Measurements from ENCODE around the gene RELN.

The RELN gene

GRCh38 chr7:104024632-104025031 is 35.2 kb upstream of the RELN start:
- TF ChIP-seq ZFX (IDR thresholded peaks at IDR 0.05; ENCODE audit: borderline replicate concordance) = no peak
- TF ChIP-seq, protein P1, sequence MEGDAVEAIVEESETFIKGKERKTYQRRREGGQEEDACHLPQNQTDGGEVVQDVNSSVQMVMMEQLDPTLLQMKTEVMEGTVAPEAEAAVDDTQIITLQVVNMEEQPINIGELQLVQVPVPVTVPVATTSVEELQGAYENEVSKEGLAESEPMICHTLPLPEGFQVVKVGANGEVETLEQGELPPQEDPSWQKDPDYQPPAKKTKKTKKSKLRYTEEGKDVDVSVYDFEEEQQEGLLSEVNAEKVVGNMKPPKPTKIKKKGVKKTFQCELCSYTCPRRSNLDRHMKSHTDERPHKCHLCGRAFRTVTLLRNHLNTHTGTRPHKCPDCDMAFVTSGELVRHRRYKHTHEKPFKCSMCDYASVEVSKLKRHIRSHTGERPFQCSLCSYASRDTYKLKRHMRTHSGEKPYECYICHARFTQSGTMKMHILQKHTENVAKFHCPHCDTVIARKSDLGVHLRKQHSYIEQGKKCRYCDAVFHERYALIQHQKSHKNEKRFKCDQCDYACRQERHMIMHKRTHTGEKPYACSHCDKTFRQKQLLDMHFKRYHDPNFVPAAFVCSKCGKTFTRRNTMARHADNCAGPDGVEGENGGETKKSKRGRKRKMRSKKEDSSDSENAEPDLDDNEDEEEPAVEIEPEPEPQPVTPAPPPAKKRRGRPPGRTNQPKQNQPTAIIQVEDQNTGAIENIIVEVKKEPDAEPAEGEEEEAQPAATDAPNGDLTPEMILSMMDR (IDR thresholded peaks at IDR 0.05) = no peak

GRCh38 chr7:104023100-104023499 is 33.6 kb upstream of the RELN start:
- H3K27ac ChIP-seq = no peak overlapping the region

More at GRCh38 chr7:104024632-104025031, 35.2 kb upstream of the RELN start:
- no peak overlapping the region for H3K27ac ChIP-seq

GRCh38 chr7:104018425-104018824 is 29.0 kb upstream of the RELN start:
- H3K27ac ChIP-seq = no peak overlapping the region
- no peak for TF ChIP-seq ZFX (IDR thresholded peaks at IDR 0.05; ENCODE audit: borderline replicate concordance)
- TF ChIP-seq, protein P1 (IDR thresholded peaks at IDR 0.05) = no peak

More at GRCh38 chr7:104023100-104023499, 33.6 kb upstream of the RELN start:
- TF ChIP-seq, protein P1 (IDR thresholded peaks at IDR 0.05) = no peak
- no peak for TF ChIP-seq ZFX (IDR thresholded peaks at IDR 0.05; ENCODE audit: borderline replicate concordance)

DNA sequence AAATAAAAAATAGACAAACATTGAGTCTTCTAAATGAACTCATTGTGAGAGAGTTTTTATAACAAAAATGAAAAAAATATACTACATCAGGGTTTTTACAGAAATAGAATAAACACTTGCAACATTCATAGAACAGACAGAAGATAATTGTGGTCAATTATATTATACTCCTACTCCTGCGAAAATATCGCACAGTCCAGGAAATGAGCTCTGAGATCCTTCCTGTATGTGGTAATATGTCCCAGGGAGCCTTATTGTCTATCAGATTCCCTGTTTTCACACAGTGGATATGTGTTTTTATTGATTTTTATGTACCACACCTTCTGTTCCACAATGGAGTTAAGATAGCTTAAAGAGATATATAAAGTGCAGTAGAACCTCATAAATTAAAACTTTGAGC is 27.5 kb upstream of the RELN start:
- H3K27ac ChIP-seq = no peak overlapping the region
- TF ChIP-seq, protein P1 (IDR thresholded peaks at IDR 0.05) = no peak
- TF ChIP-seq ZFX (IDR thresholded peaks at IDR 0.05; ENCODE audit: borderline replicate concordance) = no peak

DNA sequence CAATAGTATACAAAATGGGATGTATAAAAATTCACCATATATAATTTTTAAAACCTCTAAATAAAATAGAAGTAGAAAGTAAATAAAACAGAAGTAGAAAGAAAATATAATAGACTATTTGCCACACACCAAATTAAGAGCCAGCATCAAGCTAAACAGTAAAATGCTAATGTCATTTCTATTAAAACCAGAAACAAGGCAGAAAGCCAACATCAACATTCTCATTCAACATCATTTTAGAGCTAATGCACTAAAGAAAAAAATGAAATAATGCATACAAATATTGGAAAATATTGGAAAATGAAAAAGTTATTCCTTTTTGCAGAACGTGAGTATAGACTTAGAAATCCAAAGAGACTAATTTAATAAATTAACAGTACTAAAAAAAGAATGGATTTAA is 23.4 kb upstream of the RELN start:
- no peak overlapping the region for H3K27ac ChIP-seq
- TF ChIP-seq, protein P1 (IDR thresholded peaks at IDR 0.05) = no peak
- no peak for TF ChIP-seq ZFX (IDR thresholded peaks at IDR 0.05; ENCODE audit: borderline replicate concordance)

GRCh38 chr7:104011829-104012228 is 22.4 kb upstream of the RELN start:
- TF ChIP-seq, protein P1 (IDR thresholded peaks at IDR 0.05) = no peak
- no peak for TF ChIP-seq ZFX (IDR thresholded peaks at IDR 0.05; ENCODE audit: borderline replicate concordance)
- no peak overlapping the region for H3K27ac ChIP-seq

DNA sequence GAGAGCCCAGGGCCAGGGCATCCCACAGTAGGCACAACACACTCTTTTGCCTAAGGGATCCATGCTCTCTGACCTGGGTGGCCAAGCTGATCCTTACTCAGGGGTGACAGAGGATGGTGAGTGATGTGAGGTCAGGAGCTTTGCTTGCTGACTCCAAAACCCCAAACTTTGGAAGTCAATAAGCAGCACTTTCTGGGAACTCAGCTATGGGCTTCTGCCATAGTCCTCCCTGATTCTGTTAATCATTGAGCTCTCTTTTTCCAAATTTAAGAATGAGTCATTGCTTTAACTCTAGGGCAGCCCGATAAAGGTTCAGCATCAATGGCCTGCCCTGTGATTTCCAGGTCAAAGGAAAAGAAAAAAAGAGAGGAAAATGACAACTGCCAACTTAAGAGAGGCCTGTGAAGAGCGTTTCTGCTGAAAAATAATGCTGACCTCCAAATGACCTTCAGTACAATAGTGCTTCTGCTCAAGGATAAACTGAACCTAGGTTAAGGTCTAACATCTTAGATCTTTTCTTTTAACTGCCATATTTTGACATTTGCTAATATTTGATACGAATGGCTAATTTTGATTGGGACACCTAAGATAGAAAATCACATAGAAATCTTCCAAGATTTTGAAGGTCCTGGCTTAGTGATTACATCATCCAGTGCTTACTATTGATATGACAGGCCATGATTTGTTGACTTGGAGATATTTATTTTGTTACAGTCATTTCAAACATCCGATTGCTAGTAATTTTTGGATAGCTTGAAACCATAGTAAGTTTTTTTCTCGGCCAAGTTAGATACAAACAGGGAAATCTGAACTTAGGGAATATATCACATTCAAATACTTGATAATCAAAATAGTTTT is 20.8 kb upstream of the RELN start:
- no peak overlapping the region for H3K27ac ChIP-seq
- TF ChIP-seq, protein P1 (IDR thresholded peaks at IDR 0.05) = no peak
- no peak for TF ChIP-seq ZFX (IDR thresholded peaks at IDR 0.05; ENCODE audit: borderline replicate concordance)

All from 22Rv1 (cell line).